ENCODE data around the gene PKD2. TPM values are rescaled to one million over a fixed set of nuclear protein-coding genes. Genes with fewer than 3 reads are reported as not detected.

PKD2 gene
- total RNA-seq, 1 experiment from 2014 or later, result 21.4 TPM

- POLR2A ChIA-PET, result no interaction called here
- Mint-ChIP-seq H3K36me3 (peaks cover 64% of the 10 kb centered on the region), H3K4me1 (0 out of 2 replicates have a peak, but pooled peaks cover 2% of the 10 kb centered on the region), H3K4me3 (no peak overlapping the region), H3K27me3 (ENCODE audit: low read depth) (peaks cover 3% of the 10 kb centered on the region), H3K9me3 (peaks cover 21% of the 10 kb centered on the region), H3K27ac (peak overlapping the region; percentile 90)
- TF ChIP-seq ATF3 (CRISPR knock-in tag; conservative IDR thresholded peaks at IDR 0.05), result no peak
- no peak for TF ChIP-seq SOX15 (CRISPR knock-in tag; IDR thresholded peaks at IDR 0.05)
- TF ChIP-seq TEAD1 (CRISPR knock-in tag; IDR thresholded peaks at IDR 0.05), result no peak
- TF ChIP-seq FOXP1 (CRISPR knock-in tag; IDR thresholded peaks at IDR 0.05; ENCODE audit: borderline replicate concordance), result no peak
- TF ChIP-seq ZNF263 (CRISPR knock-in tag; IDR thresholded peaks at IDR 0.05; ENCODE audit: low read depth), result no peak
- no peak for TF ChIP-seq ERG (CRISPR knock-in tag; IDR thresholded peaks at IDR 0.05)
- TF ChIP-seq GABPB1 (CRISPR knock-in tag; IDR thresholded peaks at IDR 0.05), result no peak
- CTCF ChIA-PET, result no interaction called here
- DNase-seq (ENCODE audit: low spot score), result no peak
- no peak for ATAC-seq
Observed at GRCh38 chr4:88028946-88029345, 21.5 kb downstream of the PKD2 start.

GRCh38 chr4:88029556-88029955 lies 22.1 kb downstream of the PKD2 start:
- ATAC-seq (no peak), DNase-seq (ENCODE audit: low spot score) (no peak)
- Mint-ChIP-seq H3K27ac (peak overlapping the region; percentile 90), H3K27me3 (ENCODE audit: low read depth) (peaks cover 3% of the 10 kb centered on the region), H3K9me3 (peaks cover 18% of the 10 kb centered on the region), H3K4me3 (no peak overlapping the region), H3K4me1 (0 out of 2 replicates have a peak, but pooled peaks cover 2% of the 10 kb centered on the region), H3K36me3 (peaks cover 59% of the 10 kb centered on the region)
- CTCF ChIA-PET, result no interaction called here
- POLR2A ChIA-PET, result no interaction called here
- no peak for TF ChIP-seq ZNF512 (CRISPR knock-in tag; IDR thresholded peaks at IDR 0.05; ENCODE audit: borderline replicate concordance)
- TF ChIP-seq USF2 (CRISPR knock-in tag; IDR thresholded peaks at IDR 0.05), result no peak
- TF ChIP-seq NFE2L1 (CRISPR knock-in tag; IDR thresholded peaks at IDR 0.05), result no peak
- TF ChIP-seq, protein P1, sequence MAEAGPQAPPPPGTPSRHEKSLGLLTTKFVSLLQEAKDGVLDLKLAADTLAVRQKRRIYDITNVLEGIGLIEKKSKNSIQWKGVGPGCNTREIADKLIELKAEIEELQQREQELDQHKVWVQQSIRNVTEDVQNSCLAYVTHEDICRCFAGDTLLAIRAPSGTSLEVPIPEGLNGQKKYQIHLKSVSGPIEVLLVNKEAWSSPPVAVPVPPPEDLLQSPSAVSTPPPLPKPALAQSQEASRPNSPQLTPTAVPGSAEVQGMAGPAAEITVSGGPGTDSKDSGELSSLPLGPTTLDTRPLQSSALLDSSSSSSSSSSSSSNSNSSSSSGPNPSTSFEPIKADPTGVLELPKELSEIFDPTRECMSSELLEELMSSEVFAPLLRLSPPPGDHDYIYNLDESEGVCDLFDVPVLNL (CRISPR knock-in tag; IDR thresholded peaks at IDR 0.05; ENCODE audit: borderline replicate concordance, low read depth), result no peak
- no peak for TF ChIP-seq FOXP1 (CRISPR knock-in tag; IDR thresholded peaks at IDR 0.05; ENCODE audit: borderline replicate concordance)
- TF ChIP-seq ARID4B (CRISPR knock-in tag; IDR thresholded peaks at IDR 0.05; ENCODE audit: borderline replicate concordance), result no peak
- TF ChIP-seq NR1H2 (CRISPR knock-in tag; IDR thresholded peaks at IDR 0.05), result no peak
- TF ChIP-seq, protein P2, sequence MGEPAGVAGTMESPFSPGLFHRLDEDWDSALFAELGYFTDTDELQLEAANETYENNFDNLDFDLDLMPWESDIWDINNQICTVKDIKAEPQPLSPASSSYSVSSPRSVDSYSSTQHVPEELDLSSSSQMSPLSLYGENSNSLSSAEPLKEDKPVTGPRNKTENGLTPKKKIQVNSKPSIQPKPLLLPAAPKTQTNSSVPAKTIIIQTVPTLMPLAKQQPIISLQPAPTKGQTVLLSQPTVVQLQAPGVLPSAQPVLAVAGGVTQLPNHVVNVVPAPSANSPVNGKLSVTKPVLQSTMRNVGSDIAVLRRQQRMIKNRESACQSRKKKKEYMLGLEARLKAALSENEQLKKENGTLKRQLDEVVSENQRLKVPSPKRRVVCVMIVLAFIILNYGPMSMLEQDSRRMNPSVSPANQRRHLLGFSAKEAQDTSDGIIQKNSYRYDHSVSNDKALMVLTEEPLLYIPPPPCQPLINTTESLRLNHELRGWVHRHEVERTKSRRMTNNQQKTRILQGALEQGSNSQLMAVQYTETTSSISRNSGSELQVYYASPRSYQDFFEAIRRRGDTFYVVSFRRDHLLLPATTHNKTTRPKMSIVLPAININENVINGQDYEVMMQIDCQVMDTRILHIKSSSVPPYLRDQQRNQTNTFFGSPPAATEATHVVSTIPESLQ (CRISPR knock-in tag; IDR thresholded peaks at IDR 0.05), result no peak
- TF ChIP-seq, protein P3, sequence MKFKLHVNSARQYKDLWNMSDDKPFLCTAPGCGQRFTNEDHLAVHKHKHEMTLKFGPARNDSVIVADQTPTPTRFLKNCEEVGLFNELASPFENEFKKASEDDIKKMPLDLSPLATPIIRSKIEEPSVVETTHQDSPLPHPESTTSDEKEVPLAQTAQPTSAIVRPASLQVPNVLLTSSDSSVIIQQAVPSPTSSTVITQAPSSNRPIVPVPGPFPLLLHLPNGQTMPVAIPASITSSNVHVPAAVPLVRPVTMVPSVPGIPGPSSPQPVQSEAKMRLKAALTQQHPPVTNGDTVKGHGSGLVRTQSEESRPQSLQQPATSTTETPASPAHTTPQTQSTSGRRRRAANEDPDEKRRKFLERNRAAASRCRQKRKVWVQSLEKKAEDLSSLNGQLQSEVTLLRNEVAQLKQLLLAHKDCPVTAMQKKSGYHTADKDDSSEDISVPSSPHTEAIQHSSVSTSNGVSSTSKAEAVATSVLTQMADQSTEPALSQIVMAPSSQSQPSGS (CRISPR knock-in tag; IDR thresholded peaks at IDR 0.05; ENCODE audit: borderline replicate concordance, low read depth), result no peak
- no peak for TF ChIP-seq AFF4 (CRISPR knock-in tag; IDR thresholded peaks at IDR 0.05; ENCODE audit: borderline replicate concordance)
- no peak for TF ChIP-seq PRRX2 (CRISPR knock-in tag; IDR thresholded peaks at IDR 0.05)
